GM21381 (cell line): ENCODE results near the gene SLC39A13.
A peak's percentile ranks its signal among the peaks of the same experiment; 100 is the strongest.

ENCODE experiments used
- ATAC-seq: cut with Tn5 transposase; IDR thresholded peaks from one replicate; pipeline ENCODE4 v1.9.1; 2021; ENCODE audit warnings: mild to moderate bottlenecking, moderate library complexity; ENCODE audit not compliant: unreplicated experiment

The SLC39A13 gene

DNA sequence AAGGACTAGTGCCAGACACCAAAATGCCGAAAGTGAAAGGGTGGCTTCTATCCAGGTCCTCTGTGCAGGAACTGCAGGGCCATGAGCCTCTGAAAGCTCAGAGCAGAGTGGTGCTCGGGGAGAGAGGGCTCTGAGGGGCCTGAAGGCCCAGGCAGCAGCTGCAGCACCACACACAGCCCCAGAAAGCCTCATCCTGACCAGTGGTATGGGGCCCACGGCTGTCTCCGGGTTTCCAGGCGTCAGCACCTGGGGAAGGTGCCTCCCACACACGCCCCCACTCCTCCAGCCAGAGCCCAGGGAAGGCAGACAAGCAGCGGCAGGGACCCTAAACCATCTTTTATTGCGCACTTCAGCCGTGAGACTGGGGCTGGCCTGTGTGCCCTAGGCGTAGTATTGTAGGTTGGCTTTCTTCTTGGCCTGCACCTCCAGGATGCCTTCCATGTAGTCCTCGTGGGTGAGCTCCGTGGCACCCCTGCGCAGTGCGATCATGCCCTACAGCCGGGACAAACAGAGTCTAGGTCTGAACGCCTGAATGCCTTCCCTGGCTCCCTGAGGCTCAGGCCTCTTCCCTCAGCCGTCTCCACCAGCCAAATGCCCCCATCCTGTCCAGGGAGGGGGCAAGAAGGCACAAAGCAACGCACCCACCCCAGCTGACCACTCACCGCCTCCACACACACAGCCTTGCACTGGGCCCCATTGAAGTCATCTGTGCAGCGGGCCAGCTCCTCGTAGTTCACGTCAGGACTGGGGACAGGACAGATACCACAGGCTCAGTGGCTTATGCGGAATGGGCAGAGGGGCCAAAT lies 10.3 kb downstream of the SLC39A13 start:
- ATAC-seq, result no peak

DNA sequence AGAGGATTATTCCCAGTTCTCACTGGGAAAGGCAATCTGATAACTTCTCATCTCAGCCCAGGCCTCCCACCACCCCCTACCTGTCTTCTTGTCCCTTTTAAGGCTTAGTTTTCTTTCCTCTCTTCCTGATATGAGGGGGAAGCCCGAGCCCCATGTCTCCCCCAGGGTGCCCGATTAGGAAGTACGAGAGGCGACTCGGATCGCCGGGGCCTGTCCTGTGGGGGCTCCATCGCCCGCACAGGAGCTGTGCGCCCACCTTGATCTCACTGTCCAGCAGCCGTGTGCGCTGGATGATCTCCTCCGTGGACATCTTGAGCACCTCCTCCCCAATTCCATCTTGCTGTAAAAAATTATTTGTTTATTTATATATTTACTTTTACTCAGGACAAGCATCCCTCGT lies 17.2 kb downstream of the SLC39A13 start:
- ATAC-seq, result no peak

DNA sequence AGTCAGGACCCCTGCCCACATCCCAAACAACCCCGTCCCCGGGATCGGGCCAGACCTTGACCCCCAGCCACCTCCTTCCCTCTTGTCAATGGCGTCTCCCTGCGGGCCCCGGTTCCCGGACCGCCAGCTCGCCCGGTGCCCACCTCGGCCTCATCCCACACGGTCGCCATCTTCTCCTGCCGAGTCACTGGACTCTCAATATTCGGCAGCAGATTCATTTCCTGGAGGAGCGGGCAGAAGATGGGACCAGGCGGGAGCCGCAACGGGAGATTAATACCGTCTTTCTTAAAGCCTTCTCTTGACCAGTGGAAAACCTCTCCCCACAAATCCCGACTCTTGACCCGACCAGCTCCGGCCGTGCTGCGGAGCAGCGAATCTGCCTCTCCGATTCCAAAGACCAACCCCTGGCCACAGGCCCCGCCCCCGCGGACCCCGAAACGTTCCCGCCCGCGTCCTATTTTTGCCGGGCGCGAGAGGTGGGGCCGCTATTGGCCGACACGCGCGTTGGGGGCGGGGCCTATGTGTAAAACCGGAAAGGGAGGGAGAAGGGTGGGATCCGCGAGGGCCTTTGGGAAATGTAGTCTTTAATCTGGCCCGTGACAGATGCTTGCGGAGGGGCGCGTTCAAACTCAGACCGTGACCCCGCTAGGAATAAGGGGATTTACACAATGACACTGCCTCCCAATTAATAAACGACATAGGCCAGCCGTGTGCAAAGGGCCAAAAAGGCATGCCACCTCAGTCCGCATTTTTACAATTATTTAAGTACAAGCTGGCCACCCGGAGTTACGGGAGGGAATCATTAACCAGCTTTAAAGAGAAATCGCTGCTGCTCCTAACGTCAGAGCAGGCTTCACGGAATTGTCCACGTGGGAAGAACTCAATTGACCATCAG lies 17.9 kb downstream of the SLC39A13 start, which contains the start of gene PSMC3:
PSMC3 (minus strand) TSS at position 378 of the 895 bp plus-strand sequence; CDS start at position 218, 160 bp downstream.
- ATAC-seq, result peak; percentile 91

DNA sequence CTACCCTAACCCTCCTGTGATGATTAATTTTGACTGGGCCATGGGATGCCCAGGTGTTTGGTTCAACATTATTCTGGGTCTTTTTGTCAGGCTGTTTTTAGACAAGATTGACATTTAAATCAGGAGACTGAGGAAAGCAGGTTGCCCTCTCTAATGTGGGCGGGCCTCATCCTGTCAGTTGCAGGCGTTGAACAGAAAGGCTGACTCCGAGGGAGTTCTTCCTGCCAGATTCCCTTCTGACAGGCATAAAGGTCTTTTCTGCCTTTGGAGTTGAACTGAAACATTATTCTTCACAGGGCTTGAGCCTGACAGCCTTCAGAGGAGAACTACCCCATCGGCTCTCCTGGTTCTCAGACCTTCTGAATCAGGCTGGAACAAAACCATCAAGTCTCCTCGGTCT lies 22.1 kb downstream of the SLC39A13 start:
- ATAC-seq, result no peak

DNA sequence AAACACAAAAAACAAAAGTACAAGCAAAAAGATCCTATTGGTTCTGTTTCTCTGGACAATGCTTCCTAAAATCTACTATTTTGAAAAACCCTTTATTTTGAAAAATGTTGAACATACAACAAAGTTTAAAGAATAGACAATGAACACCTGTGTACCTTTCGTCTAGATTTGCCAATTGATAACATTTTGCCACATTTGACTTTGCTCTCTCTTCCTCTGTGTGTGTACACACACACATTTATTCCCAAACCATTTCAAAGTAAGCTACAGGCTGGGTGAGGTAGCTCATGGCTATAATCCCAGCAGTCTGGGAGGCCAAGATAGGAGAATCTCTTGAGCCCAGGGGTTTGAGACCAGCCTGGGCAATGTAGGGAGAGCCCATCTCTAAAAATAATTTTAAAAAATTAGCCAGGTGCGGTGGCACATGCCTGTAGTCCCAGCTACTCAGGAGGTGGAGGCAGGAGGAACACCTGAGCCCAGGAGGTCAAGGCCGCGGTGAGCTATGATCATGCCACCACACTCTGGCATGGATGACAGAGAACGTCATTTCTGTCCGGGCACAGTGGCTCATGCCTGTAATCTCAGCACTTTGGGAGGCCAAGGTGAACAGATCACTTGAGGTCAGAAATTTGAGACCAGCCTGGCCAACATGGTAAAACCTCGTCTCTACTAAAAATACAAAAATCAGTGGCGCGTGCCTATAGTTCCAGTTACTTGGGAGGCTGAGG lies 23.1 kb downstream of the SLC39A13 start:
- no peak for ATAC-seq

DNA sequence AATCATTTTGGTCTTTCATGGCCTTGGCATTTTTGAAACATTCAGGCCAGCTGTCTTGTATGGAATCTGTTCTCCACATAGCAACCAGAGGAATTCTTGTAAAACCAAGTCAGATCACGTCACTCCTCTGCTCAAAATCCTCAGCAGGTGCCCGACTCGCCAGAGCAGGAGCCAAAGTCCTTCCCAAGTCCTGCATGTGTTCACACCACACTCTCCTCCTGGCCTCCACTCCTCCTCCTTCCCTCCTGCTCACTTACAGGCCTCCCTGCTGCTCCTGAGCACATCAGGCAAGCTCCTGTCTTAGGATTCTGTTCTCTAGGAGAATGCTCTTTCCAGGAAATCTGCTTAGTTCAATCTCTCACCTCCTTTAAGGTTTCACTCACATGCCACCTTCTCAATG lies 24.8 kb downstream of the SLC39A13 start:
- ATAC-seq, result no peak

DNA sequence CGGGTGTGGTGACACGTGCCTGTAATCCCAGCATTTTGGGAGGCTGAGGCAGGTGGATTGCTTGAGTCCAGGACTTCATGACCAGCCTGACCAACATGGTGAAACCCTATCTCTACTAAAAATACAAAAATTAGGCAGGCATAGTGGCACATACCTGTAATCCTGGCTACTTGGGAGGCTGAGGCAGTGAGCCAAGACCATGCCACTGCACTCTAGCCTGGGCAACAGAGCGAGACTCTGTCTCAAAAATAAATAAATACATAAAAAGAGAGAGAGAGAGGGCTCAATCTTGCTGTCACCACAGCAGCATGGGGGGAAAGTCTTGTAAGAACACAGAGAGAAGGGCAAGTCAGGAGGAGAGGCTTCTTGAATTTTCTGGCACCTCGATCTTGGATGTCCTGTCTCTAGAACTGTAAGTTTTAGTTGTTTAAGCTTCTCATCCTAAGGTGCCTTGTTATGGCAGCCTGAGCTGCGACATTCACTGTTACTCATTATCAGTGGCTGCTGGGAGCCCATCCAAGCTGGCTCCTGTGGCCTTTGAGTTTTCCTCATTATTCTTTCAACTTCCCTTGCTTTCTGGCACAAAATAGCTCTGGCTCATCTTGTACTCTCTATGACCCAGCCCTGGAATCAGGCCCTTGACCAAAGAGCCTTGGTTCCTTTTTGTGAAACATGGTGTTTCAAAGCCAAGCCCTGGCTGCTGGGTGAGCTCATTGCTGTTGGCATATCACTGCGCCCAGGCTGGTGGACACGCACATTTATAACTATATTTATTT lies 25.8 kb downstream of the SLC39A13 start:
- ATAC-seq, result no peak

DNA sequence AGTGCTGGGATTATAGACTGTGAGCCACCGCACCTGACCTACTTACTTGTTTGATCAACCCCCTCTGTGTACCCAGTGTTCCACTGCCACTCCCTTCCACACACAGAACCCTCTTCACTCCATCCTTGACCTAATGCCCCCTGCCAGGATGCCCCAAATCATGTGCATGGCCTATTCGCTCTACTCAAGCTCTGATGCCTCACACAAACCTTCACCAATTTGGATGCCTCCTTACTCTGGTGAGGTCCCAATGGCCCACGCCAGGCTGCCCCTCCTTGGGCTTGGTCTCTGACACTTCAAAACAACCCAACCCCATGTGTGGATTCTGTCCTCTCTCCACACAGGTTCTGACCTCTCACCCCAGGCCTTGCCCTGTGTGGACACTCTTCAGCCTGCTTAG lies 27.3 kb downstream of the SLC39A13 start:
- no peak for ATAC-seq

DNA sequence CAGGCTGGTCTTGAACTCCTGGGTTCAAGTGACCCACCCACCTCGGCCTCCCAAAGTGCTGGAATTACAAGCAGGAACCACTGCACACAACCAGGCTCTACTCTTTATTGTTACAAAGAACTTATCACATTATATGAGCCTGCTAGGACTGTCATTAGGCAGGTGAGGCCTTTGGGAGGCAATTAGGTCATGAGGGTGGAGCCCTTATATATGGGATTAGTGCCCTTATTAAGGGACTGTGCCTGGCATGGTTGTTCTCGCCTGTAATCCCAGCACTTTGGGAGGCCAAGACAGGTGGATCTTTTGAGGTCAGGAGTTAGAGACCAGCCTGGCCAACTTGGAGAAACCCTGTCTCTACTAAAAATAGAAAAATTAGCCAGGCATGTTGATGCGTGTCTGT lies 28.3 kb downstream of the SLC39A13 start:
- no peak for ATAC-seq

DNA sequence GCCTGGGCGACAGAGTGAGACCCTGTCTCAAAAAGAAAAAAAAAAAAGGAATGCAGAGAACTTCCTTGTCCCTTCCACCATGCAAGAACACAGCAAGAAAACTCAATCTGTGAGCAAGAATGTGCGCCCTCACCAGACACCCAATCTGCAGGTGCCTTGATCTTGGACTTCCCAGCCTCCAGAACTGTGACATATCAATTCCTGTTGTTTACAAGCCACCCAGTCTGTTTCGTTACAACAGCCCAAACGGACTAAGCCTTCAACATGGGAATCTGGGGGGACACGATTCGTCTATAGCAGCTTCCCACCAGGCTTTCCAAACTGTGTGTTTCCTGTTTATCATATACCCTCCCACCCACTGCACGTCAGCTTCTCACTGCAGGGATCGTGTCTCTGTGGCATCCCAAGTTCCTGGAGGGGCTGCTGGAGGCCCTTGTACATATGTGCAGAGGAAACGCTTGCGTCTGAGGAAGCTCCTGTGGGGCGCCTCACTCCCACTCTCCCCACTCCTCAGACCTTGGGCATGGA lies 28.9 kb downstream of the SLC39A13 start:
- ATAC-seq, result no peak

DNA sequence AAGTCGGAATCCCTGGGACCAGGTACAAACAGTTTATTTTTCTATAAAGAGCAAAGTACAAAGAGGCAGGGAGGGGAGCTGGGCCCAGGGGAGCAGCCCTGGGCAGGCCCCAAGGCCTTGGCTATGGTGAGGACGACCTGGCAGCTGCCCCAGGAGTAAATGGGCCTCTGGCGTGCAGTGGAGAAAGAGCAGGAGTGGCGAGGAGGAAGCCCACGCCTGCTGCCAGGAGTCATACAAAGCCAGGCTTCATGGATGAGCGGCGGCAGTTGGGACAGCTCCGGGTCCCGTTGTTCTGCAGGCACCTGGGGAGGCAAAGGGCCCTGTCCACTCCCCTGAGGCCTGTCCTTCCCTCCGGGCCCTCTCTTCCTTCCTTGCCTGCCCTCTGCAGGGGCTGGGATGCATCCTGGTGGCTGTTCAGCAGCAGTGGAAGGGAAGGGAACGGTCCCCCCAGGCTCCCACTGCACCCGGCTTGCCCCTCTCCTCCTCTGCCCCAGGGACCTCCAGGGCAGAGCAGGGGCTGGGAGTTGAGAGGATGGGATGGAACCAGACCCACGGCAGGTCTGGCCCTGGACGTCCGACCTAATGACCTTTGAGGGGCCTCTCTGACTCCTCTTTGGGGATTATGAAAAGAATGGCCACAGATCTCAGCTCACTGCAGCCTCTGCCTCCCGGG lies 29.5 kb downstream of the SLC39A13 start:
- ATAC-seq, result no peak

DNA sequence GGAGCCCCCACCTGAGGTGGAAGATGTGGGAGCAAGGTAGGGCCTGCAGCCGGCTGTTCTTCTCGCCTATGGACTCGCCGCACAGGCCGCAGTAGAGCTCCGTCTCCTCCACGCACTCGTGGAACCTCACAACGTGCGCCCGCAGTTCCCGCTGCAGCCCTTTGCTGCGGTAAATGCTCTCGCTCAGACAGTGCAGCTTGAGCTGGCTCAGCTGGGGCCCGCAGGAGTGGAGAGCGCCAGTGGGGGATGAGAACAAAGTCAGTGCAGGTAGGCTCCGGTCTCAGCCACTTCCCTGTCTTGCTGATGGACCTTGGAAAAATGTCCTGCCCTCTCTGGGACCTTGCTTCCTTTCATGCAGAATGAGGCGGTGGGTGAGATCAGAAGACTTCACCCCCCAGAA lies 30.3 kb downstream of the SLC39A13 start:
- ATAC-seq, result no peak

DNA sequence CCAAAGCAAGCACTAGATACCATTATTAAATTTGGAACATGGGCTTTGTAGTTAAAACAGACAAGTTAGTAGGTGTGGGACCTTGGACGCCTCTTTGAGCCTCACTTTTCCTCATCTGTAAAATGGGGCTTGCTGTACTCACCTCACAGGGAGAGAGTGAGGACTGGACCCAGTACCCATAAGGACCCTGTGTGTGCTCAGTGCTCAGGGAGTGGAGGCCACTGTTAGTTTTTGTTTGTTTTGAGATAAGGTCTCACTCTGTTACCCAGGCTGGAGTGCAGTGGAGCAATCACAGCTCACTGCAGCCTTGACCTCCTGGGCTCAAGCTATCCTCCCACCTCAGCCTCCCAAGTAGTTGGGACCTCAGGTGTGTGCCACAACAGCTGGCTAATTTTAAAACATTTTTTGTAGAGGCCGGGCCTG lies 31.7 kb downstream of the SLC39A13 start:
- ATAC-seq, result no peak

DNA sequence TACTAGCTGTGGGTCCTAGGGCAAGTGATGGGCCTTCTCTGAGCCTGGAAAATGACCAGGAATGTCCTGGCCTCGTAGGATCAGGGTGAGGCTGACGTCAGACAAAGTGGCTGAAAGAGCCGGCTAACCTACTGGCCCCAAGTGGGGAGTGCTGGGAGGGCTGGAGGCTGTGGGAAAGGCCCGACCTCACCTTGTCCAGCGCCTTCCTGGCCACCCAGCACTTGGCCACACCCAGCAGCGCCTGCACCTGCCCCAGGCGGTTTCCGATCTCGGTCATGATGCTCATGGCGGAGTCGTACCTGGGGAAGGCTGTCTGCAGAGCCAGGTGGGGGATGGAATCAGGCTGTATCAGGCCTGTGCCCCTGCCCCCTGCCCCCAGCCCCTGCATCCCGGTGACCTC lies 33.0 kb downstream of the SLC39A13 start:
- ATAC-seq, result no peak

DNA sequence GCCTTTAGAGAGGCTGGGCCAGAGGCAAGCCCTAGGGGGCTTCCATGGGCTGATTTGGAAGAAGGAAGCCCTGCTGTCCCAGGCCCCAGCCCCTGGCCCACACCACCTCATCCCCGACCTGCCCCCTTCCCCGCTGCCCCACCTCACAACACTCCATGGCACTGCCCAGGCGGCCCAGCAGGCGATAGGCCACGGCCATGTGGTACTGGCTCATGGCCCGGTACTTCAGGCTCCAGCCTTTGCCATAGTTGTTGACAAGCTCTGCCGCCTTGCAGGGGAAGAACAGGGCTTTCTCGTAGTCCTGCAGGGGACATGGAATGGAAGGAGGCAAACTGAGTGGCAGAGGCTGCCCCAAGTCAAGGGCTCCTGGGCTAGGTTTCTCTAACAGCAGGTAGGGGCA lies 34.1 kb downstream of the SLC39A13 start:
- no peak for ATAC-seq

DNA sequence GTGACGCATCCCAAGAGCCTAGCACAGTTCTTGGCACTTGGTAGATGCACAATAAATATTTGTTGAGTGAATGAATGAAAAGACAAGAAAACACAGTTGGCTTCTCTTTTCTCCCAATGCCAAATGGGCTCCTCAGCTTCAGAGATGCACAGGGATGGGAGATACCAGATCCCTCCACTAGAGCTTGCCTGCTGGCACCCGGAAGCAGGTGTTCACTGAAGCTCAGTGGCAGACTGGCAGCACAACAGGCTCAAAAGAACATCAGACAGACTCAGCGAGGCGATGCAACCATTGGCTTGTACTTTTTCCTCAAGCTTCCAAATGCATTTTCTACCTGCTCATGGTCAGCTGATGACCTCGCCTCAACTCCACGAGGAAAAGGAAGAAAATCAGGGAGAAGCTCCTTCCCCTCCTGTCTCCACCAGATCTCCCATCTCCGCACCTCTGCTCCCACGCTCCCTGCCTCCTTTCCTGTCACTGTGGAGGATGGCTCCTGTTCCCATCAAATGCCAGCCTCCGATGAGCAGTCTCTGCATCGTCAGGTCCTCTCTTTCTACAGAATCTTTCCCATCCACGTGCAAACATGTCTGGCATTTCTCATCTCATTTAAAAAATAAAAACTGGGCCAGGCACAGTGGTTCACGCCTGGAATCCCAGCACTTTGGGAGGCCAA lies 34.8 kb downstream of the SLC39A13 start:
- ATAC-seq, result no peak

DNA sequence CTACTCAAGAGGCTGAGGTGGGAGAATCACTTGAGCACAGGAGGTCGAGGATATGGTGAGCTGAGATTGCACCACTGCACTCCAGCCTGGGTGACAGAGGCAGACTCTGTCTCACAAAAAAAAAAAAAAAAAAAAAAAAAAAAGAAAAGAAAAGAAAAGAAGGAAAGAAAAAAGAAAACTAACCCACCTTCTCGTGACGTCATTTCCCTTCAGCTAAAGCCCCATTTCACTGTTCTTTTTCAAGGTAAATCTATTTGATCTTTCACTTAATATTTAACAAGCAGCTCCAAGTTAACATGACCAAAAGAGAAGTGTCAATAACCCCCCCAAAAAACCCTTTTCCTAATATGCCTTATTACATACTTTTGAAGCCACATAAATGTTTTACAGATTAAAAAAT lies 35.4 kb downstream of the SLC39A13 start:
- ATAC-seq, result no peak

DNA sequence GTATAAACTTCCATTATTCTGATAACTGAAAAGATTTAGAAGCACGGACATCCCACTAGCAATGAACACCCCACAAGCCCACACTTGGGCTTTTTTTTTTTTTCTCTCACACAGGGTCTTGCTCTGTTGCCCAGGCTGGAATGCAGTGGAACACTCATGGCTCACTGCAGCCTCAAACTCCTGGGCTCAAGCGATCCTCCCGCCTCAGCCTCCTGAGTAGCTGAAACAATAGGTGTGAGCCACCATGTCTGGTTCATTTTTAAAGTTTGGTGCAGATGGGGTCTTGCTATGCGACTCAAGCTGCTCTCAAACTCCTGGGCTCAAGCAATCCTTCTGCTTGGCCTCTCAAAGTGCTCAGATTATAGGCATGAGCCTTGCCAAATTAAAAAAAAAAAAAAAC lies 37.5 kb downstream of the SLC39A13 start:
- ATAC-seq, result no peak

DNA sequence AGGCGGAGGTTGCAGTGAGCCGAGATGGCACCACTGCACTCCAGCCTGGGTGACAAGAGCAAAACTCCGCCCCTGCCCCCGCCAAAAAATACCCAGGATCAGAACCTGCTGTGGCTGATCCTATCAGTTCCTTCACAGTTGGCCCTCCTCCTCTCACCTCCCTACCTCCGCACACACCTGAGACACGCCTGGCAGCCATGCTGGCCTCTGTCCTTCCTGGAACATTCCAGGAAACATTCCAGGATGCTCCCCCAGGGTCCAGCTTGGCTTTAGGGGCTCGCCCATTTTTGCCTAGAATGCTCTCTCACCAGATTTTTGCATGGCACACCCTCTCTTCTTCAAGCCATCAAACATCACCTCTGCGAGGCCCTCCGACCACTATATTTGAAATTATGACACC lies 38.4 kb downstream of the SLC39A13 start:
- ATAC-seq, result no peak
